Activated CD8-positive, alpha-beta memory T cell treated with anti-CD3 and anti-CD28 coated beads for 48 hours (primary cell): Measurements from ENCODE around the gene GDPD3.

Experiments
- DNase-seq, 3 experiments: peaks; one replicate each; pipeline ENCODE4 v3.0.0-alpha.2; 2020; ENCODE audit warnings: low read depth in 2 of 3, low spot score in 2 of 3

The GDPD3 gene

GRCh38 chr16:30078744-30079143 is 34.6 kb downstream of the GDPD3 start:
- no peak for DNase-seq

GRCh38 chr16:30077656-30078055 is 35.7 kb downstream of the GDPD3 start:
- DNase-seq = no peak

GRCh38 chr16:30076276-30076791 is 37.0 kb downstream of the GDPD3 start:
- no peak for DNase-seq

- peak; percentile 77 to 90 (median 79) for DNase-seq
Measured at GRCh38 chr16:30075503-30076275, 37.6 kb downstream of the GDPD3 start, which contains the start of gene PPP4C. Gene PPP4C, plus strand, starts transcription at chr16:30075994. Its CDS starts 384 bp downstream, at chr16:30076378.

GRCh38 chr16:30070490-30070889 is 42.8 kb downstream of the GDPD3 start:
- no peak for DNase-seq

- DNase-seq = no peak
Measured at GRCh38 chr16:30069611-30070462, 43.5 kb downstream of the GDPD3 start.

GRCh38 chr16:30068750-30069610 is 44.4 kb downstream of the GDPD3 start:
- no peak for DNase-seq

- no peak for DNase-seq
Measured at GRCh38 chr16:30068333-30068732, 45.0 kb downstream of the GDPD3 start.

- DNase-seq = no peak
Measured at GRCh38 chr16:30067584-30067916, 45.8 kb downstream of the GDPD3 start.

- no peak for DNase-seq
Measured at GRCh38 chr16:30066761-30067583, 46.4 kb downstream of the GDPD3 start.

GRCh38 chr16:30065943-30066760 is 47.2 kb downstream of the GDPD3 start:
- DNase-seq = no peak

GRCh38 chr16:30065102-30065942 is 48.0 kb downstream of the GDPD3 start, which contains the start of gene ALDOA:
Gene ALDOA, plus strand, starts transcription at chr16:30065760. Its CDS starts 1,138 bp downstream, at chr16:30066898.
- peak; percentile 87 to 98 (median 94) for DNase-seq

GRCh38 chr16:30064729-30065101 is 48.6 kb downstream of the GDPD3 start:
- DNase-seq = no peak

GRCh38 chr16:30063893-30064728 is 49.2 kb downstream of the GDPD3 start:
- peak; percentile 49 to 56 (median 51) for DNase-seq

- no peak for DNase-seq
Measured at GRCh38 chr16:30063278-30063892, 50.0 kb downstream of the GDPD3 start.

GRCh38 chr16:30060836-30061554 is 52.3 kb downstream of the GDPD3 start:
- DNase-seq = no peak
